HG03520 (cell line): ENCODE results near the gene ZNF214.

Experiments
- ATAC-seq: cut with Tn5 transposase; IDR thresholded peaks from one replicate; pipeline ENCODE4 v1.9.1; 2021; ENCODE audit warnings: mild to moderate bottlenecking, moderate library complexity; ENCODE audit not compliant: unreplicated experiment

ZNF214 gene

DNA sequence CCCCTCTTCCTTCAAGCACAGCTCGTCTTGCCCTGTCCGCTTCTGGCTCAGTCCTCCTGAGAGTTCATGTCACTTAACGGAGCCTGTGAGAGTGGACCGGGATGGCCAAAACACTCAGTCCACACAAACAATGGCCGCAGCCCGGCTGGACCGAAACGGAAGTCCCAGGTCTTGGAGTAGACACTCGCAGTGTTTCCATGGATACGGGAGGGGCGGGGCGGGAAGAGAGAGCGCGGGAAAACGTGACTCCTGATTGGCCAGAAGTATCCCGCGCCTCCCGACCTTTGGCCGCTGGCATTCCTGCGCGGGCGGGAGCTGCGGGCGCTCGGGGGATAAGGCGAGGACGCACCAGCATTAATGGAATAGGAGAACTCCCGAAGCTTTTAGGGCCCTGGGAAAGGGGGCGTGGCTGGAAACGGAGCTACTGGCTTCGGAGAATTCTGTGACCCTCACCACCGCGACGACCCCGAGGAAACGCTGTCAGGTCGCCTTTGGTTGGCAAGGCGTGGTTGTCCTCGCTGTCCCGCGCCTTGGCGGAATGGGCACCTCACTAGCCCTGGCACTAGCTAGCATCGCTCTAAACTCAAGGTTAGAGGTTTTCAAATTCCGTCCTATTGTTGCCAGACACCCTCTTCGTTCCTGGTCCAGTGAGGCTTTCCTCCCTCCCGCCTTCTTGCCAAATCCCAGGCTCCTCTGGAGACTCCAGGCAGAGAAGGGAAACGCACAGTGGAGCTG is at the start of gene ZNF214, which contains the start of gene NLRP14:
ZNF214 (minus strand) TSS at position 164 of the 735 bp plus-strand sequence. CDS start 17,511 bp downstream, outside the sequence.
NLRP14 (plus strand) TSS at position 297 of the 735 bp plus-strand sequence. CDS start 18,108 bp downstream, outside the sequence.
- ATAC-seq: no peak

DNA sequence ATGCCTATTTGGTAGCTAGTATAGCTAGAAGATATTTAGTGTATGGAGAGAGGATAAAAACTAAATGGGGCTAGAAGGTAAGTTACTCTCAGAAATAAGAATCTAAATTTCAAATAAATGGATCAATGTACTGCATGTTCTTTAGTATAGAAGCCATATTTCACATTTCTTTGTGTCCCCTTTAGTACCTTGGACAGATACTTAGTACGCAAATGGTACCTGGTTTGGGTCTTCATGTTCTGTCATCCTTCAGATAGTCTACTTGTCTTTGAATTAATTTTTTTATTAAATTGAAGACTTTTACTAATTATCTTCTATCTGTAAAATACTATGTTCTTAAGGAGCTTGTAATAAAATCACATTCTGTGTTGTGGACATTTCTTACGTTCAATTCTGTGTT is 42.4 kb upstream of the ZNF214 start:
- no peak for ATAC-seq

DNA sequence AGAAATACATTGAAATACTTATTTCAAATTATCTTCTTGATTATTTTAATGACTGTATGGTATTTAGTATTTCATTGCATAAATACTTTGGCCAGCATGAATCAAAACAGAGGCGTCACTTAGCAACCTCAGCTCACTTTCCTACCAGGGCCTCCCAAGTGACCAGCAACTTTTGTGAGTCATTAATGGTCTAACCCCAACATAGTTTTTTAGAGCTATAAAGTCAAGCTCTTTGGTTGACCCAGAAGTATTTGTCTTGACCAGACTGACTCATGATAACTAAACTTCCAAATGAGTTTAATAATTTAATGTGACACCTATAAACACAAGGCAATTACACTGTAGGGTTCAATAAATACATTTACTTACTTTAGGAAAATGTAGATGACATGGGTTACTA is 40.7 kb upstream of the ZNF214 start:
- no peak for ATAC-seq

DNA sequence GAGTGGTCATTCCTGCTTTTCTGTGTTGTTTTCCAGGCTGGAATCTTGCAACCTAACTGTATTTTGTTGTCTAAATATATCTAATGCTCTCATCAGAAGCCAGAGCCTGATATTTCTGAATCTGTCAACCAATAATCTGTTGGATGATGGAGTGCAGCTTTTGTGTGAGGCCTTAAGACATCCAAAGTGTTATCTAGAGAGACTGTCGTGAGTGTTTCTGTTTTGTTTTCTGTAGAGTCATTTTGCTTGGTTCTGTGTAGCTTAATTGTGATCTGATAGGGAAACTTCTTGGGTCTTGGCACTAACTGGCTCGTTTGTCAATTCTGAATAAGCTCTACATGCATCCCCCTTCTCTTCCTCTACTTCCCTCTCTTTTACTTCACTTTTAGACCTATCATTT is 37.5 kb upstream of the ZNF214 start:
- ATAC-seq: no peak

DNA sequence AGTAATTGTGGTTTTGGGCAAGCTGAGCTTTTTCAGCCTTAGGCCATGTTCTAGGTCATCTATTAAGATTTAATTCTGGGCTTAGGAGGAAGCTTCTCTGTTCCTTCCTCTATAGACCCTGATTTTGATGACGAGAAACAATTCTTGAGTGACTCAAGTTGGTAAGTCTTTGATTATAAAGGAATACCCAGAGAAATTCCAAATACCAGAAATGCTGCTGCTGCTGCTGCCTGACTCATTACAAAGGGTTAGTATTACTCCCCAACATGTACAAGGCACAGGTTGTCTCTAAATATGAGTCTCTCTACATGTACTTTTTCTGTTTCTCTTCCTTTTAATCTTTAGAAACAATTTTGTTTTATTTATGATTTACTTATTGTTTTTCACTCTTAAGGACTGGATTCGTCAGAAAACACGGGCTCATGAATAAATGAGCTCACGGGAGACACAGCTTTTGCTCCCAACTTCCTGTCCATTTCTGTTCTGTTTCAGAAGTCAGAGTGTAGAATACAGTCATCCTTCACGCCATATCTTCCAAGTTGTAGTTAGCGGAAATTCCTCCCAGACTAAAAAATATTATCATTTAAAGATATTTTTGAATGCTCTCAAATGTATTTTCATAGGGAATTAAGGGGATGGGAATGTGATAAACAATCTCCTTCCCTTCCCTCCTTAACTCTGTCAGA is 36.8 kb upstream of the ZNF214 start:
- ATAC-seq: no peak

DNA sequence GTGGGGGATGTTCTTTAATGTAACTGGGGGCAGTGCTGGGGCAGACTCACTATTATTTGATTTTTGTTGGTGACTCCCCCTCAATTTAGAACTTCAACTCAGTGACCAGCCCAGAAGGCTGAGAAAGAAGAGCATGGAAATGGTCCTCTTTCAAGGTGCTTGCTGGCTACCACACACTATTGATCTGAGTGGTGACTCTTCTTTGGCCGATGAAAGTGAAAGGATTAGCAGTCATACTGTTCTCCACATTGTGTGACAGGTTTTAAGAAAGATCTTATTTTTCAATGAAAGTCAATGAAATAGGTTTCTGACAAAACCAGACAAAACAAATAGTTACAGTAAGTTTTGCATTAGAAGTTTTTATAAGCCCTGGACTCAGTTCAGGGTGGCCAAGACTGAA is 30.0 kb upstream of the ZNF214 start:
- ATAC-seq: no peak

DNA sequence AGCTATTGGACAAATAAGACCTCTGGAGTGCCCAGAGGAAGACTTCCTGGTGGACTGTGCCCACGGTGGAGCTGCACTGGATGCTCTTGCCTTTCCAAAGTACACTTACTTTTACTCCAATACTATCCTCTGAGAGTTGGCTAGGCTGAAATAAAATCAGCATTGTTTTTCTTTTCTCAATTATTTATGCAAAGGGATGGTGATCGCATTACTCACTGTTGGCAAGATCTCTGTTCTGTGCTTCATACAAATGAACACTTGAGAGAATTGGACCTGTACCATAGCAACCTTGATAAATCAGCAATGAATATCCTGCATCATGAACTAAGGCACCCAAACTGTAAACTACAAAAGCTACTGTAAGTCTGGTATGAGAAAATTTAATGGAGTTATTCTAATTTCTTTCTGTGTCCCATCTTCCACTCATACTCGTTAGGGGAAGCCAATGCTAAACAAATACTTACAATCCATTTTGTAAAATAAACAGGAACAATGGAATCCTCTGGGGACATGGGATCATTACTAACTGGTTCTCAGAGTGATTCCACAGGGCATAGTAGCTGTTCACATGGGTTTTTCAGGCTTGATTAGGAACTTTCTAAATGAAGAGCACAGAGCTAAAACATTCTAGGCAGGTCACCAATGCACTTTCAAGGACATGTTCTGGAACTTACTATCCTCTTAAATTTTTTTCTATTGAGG is 26.5 kb upstream of the ZNF214 start:
- no peak for ATAC-seq

DNA sequence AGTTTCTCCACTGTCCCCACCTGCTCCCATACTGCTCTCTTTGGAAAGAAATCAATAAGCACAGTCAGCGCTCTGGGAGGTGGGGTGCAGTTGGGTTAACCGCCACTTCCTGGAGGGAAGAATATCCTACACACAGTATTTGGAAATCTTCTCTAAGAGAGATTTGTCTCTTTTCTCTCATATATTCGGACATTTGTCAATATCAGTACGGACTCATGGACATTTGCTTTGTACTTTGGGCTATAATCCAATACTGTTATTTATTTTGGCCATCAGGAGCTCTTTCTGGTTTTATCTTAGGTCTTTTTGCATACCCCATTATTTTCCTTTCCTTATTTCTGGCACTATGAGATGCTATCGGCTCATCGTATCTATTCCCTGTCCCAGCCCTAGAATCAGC is 13.9 kb upstream of the ZNF214 start:
- ATAC-seq: no peak

DNA sequence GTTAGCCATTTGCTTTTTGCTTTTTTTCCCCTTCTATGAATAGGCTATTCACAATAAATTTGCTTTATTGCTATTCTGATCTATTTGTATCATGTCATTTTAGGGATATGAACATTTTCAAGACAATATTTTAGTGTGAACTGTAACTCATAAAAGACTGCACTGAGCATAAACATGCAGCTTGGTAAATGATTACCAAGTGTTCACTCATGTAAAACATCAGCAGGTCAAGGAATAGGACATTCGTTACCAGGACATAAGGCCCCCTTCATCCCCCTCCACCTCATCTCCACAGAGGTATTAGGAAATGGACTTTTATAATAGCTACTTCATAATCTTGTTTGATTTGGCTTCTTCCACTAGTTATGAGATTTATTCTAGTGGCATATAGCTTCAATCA is 12.5 kb upstream of the ZNF214 start:
- no peak for ATAC-seq

DNA sequence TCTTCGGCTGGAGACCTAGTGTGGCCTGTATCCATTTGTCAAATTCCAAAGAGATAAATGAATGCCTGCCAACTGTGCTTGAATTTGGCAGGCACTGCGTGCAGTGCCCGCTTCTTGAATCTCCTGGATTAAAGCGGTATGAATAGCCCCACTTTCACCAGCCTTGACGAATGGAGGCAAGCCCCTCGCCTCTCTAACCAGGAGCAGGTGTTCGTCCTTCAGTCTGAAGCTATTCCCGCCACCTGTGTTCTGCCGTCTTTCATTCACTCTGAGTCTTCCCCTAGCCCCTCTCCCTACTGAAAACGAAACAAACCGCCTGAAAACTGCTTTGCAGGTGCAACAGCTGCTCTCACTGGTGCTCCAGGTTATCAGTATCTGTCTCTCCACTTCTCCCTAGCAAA is 11.3 kb upstream of the ZNF214 start:
- no peak for ATAC-seq

DNA sequence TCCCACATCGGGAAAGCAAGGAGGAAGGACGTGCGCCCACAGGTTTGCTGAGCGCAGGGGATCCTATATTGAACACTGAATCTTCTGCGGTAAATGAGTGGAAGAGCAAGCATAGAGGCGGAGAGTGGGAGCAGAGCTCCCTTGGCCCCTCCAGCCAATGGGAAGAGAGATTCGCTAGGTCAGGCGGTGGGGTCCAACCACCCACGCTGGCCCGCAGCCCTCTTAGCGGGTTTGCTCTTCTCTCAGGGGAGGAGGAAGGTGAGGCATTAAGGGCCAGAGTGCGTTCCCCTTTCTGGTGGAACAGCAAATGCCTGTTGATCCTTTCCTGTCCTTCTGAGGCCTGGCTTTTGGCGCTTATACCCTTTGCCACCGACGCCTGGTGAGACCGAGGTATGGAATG is 10.7 kb upstream of the ZNF214 start:
- ATAC-seq: no peak

DNA sequence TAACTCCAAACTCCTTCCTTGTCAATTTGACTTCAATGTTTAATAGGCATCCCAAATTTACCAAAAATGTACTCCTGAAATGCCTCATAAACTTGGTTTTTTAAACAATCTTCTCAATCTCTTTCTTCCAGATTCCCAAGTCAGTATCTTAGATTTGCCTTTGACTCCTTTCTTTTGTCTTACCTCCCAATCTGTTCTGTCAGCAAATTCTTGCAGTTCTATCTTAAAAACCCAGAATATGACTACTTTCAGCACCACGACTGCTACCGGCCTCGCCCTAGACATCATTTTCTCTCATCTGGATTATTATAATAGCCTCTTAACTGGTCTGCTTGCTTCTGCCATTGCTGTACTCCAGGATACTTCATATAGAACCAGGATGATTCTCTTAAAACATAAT is 8.0 kb upstream of the ZNF214 start:
- no peak for ATAC-seq

DNA sequence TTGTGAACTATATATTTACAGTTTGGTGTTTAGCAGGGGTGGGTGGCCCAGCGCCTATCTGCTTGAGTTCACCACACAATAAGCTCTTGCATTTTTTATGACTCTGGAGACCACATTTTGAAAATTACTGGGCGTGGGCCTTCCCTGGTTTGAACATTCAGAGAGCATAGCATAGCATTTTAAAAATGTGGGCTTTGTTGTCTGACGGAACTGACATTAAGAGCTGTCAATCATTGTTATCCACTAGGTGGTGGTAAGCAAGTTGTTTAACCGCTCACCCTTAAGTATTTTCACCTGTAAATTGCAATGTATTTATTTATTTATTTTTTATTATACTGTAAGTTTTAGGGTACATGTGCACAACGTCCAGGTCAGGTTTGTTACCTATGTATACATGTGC is 1.2 kb upstream of the ZNF214 start:
- ATAC-seq: no peak

DNA sequence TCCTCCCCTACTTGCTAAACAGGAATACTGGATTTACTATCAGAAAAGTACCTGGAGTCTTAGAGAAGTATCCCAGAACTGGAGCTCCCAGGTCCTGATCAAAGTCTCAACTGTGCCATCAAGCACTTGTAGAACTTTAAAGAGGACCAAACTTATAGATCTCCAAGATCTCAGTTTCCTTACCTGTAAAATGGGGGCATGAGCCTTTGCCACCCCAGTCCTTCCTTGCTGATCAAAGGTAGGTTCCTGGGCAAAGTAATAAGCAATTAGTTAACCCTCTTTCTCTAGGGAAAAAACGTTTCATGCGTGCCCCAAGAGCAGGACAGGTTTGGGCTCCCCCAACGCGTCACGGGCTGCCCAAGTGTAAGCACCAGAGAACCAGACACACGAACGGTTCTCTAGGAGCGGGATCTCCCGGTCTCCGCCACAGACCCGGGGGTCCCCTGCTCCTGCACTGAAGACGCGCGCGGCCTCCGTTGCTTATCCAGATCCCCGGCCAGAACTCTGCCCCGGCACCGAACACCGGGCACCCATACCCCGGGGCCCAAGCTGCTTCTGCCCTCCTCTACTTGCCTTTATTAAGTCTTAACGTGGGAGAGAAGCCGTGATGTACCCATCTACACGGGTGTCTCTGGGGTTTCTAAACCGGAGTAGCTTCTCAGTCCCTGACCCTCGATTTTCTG is 505 bp downstream of the ZNF214 start:
- no peak for ATAC-seq

DNA sequence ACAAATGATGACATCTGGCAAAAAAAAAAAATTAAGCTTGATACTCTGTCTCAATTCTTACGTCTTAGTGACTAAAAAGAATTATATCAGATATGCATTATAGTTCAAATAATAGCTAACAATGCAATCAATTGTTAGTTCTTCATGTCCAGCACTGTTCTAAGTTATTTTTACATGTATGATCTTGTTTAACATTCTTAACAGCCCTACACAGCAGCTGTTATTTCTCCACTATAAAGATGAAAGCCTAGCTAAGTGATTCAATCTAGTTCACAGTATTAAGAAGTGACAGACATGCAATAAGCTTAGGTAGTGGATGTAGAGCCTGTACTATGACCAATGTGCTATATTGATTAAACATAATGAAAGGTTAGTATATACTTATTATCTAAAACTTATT is 4.1 kb downstream of the ZNF214 start:
- ATAC-seq: no peak

DNA sequence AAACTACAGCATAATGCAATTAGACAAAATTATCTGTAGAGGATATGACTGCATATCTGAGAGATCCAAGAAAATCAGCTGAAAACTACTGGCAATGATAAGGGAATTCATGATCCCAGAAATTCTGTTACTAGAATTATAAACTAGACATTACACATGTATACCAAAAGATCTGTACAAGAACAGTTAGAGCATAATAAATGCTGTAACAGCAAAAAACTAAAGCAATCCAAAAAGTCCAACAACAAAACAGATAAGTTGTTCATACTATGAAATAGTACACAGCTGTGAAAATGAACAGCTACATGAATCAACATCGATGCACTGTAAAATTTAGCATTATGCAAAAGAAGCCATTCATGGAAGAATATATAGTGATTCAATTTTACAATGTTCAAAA is 6.0 kb downstream of the ZNF214 start:
- no peak for ATAC-seq

DNA sequence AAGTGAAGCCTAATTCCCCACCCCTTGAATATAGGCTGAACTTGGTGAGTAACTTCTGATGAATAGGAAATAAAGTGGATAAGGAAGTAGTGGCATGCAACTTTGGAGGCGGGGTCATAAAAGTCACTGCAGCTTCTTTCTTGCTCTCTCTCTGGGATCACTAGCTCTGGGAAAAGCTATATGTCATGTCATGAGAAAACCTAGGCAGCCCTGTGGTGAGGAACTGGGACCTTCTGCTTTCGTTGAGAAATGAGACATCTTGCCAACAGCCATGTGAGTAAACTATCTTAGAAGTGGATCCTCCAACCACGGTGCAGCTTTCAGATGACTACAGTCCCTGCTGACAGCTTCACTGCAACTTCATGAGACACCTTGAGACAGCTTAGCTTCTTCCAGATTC is 15.7 kb downstream of the ZNF214 start:
- no peak for ATAC-seq

DNA sequence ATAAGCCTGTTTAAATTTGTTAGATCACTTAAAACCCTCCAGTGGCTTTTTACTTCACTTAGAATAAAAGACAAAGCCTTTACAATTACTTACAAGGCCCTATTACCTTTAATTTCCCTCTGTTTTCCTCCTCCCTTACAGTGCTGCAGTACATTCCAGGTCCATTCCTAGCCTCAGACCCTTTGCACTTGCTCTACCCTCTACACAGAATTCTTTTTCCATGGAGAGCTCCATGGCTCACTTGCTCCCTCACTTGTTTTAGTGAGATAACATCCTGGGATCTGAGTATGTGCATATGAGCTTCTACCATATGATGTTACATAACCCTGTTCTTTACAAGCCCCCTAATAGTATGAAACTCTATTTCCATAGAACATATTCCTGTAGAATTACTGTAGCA is 24.4 kb downstream of the ZNF214 start:
- ATAC-seq: no peak

DNA sequence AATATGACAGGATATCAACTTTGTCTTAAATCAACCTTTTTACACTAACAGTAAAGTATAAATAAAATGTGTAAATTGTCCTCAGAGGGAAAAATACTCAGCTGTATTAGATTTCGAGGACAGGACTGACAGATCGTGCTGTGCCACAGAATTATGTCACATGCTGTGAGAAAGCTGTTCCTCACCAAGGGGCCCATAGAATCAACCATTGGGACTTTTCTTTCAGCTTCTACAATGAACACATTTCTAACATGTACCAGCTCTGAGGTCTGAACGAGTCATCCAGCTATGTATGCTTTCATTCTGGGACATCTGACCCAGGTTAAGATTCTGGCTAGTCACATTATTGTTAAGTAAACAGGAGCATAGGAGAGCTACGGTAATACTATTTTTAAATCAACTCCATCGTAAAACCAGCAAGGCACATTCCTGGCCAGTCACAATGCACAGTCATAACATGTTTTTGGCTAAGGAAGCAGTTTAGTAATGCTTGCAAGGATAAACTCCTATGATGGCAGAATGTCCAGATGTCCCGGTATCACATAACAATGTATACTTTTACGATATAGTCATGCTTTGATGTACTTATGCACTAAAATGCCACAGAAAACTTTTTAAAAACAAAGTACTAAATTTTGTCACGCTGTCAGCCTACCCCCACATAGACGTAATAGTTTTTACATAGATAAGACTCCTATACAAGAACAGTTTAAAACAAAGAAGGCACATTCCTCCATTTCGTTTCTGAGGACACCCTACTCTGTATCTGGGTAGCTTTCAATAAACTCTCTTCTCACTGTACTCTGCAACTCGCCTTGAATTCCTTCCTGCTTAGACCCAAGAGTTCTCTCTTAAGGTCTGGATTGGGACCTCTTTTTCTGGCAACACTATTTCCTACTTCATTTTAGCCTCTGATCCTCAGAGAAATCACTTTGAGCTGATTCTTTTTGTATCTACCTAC is 27.4 kb downstream of the ZNF214 start:
- no peak for ATAC-seq

DNA sequence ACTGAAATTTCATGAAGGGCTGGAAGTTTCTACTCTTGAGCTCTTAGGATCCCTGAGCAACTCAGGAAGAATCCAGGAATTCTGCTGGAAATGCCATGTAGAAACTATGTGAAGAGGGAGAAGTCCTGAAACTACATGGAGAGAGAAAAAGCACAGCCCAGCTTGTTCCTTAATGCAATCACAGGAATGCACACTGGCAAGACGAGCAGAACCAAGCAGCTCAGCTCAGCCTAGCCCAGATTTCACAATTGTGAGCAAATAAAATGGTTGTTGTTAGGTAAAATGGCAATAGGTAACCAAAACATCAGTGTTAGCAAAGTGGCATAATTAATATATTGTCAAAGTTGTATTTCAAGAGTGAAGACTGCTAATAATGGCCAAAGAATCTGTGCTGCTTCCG is 28.1 kb downstream of the ZNF214 start:
- no peak for ATAC-seq
